ENCODE measurements around the gene ANKRD13D.

ANKRD13D gene

DNA sequence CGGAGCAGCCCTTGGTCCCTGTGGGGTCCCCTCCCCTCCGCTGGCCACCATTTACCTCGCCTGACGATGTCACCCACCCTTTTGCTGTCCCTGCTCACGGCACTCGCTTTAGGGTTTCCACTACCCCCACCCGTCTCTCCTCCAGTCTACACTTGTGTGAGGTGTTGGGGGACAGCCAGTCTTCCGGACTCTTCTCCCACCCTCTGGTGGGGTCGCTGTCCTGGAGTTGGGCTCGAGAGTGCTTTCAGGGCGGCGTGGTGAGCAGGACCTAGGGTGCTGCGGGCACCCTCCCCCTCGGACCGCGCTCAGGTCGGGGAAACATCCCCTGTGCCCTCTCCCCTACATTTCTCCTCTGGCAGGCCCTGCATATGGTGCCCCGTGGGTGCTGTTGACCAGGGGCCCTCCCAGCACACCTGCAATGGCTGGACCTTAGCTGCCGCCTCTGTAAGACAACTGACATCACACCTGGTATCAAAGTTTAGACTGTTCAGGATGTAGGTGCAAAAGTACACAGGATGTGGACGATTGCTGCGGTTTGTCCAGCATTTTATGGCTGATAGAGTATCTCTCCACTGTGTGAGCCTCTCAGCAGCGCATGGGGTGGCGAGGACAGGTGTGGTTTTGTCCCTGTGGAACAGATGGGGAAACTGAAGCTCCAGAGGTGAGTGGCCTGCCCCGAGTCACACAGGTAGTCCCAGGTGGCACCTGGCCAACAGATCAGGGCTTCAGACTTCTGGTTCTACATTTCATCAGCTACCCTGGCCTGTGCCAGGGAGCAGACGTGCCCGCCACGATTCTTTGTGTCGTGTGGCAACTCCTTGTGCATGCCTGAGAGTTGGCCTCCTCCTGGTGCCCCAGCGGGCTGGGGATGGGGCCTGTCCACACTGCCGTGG, 21.7 kb upstream of the ANKRD13D start:
- Mint-ChIP-seq H3K36me3 (ENCODE audit: low read depth) (peaks cover 52% of the 10 kb centered on the region), H3K4me3 (peak overlapping the region; percentile 97), H3K27ac (peak overlapping the region; percentile 98), H3K9me3 (no peaks in the 10 kb centered on the region), H3K27me3 (ENCODE audit: low read depth) (no peaks in the 10 kb centered on the region), H3K4me1 (ENCODE audit: low read depth) (peaks cover 70% of the 10 kb centered on the region)

DNA sequence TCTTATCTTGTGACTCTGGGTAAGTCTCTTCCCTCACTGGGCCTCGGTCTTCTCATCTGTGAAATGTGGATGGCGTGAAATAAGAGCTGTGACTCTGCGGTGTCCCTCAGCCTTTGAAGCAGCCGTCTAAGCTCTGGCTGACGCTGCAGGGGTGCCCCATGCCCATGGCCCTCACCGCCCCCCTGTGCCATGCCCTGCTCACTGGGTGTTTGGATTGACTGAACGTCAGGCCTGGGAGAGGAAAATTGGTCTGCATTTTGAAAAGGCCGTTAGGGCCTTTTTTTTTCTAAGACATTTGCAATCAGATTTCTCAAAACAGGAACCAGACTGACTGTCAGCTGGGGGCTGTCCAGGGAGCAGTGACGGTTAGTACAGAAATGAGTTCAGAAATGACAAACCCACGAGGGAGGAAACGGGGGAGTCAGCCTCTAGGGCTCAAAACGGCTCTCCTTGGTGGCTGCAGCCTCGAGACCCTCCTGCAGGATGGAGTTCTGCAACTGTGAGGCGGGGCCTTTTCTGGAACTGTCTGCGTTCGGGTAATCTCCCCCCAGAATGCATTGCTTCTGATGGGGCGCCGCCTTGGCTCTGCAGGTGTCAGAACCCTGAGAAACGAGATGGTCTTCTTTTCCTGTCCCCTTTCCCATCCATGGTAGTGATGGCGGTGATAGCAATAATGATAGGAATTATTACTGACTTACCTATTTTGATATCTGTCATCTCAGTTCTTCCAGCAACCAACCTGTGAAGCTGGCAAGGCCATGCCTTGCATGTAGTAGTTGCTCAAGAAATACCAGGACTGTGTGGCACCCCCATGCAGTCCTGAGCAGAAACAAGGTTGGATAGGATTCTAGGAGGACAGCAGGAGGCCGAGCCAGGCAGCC, 20.8 kb upstream of the ANKRD13D start:
- Mint-ChIP-seq H3K4me3 (peak overlapping the region; percentile 97), H3K4me1 (ENCODE audit: low read depth) (peaks cover 67% of the 10 kb centered on the region), H3K27me3 (ENCODE audit: low read depth) (no peaks in the 10 kb centered on the region), H3K27ac (peak overlapping the region; percentile 98), H3K9me3 (no peaks in the 10 kb centered on the region), H3K36me3 (ENCODE audit: low read depth) (peaks cover 52% of the 10 kb centered on the region)

DNA sequence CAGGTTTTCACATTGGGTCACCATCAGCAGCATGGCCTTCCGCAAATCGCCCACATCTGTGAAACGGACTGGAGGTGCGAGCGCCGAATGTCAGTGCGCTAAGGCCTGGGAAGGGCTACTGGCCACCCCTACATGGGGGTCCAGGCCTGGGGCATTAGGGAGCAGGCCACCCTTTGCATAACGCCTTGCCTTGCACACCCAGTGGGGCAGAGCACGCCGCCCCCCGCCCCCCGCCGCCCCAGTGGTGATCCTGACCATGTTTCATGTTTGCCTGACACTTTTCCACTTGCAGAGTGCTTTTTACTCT, 20.2 kb upstream of the ANKRD13D start:
- H3K4me1 Mint-ChIP-seq (ENCODE audit: low read depth) = peaks cover 64% of the 10 kb centered on the region
- no peaks in the 10 kb centered on the region for H3K9me3 Mint-ChIP-seq
- H3K36me3 Mint-ChIP-seq (ENCODE audit: low read depth) = peaks cover 52% of the 10 kb centered on the region
- H3K27me3 Mint-ChIP-seq (ENCODE audit: low read depth) = no peaks in the 10 kb centered on the region
- peak overlapping the region; percentile 97 for H3K4me3 Mint-ChIP-seq
- H3K27ac Mint-ChIP-seq = peak overlapping the region; percentile 98

DNA sequence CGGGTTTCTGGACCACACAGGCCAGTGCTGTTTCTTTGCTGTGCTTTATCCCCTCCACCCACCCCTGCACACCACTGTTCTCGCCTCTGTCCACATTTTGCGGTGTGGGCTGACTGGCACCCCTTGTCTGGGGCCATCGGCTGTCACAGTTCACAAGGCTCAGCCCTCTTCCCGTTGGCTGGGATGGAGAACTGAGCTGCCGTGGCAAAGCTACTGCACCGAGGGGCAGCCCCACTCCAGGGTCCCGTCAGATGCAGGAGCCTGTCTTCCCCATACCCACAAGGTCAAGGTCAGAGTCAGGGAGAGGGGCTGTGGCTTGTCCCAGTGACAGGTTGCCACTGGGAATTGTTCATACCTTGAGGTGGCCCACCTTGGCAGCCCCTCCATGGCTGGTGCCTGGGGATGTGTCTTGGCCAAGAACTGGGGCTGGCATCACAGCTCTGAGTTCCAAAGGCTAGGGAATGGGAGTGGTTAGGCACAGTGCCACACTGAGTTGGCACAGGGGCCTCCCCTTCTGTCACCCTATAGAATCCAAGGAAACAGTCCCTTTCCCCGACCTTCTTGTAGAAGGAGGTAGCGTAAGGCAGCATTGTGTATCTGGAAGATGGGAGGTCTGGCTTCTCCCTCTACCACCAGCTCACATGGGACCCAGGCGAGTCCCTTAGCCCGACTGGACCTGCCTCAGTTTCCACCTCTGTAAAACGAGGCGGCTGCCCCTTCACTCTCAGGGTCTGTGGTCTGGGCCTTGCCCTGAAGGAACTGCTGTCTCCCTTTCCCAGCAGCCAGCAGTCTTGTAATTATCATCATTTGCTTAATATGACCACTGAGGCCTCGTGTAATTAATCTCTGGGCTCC, 19.5 kb upstream of the ANKRD13D start:
- peaks cover 59% of the 10 kb centered on the region for H3K4me1 Mint-ChIP-seq (ENCODE audit: low read depth)
- H3K9me3 Mint-ChIP-seq = no peaks in the 10 kb centered on the region
- H3K27me3 Mint-ChIP-seq (ENCODE audit: low read depth) = no peaks in the 10 kb centered on the region
- peak overlapping the region; percentile 93 for H3K27ac Mint-ChIP-seq
- H3K36me3 Mint-ChIP-seq (ENCODE audit: low read depth) = peaks cover 52% of the 10 kb centered on the region
- H3K4me3 Mint-ChIP-seq = peak overlapping the region; percentile 97

DNA sequence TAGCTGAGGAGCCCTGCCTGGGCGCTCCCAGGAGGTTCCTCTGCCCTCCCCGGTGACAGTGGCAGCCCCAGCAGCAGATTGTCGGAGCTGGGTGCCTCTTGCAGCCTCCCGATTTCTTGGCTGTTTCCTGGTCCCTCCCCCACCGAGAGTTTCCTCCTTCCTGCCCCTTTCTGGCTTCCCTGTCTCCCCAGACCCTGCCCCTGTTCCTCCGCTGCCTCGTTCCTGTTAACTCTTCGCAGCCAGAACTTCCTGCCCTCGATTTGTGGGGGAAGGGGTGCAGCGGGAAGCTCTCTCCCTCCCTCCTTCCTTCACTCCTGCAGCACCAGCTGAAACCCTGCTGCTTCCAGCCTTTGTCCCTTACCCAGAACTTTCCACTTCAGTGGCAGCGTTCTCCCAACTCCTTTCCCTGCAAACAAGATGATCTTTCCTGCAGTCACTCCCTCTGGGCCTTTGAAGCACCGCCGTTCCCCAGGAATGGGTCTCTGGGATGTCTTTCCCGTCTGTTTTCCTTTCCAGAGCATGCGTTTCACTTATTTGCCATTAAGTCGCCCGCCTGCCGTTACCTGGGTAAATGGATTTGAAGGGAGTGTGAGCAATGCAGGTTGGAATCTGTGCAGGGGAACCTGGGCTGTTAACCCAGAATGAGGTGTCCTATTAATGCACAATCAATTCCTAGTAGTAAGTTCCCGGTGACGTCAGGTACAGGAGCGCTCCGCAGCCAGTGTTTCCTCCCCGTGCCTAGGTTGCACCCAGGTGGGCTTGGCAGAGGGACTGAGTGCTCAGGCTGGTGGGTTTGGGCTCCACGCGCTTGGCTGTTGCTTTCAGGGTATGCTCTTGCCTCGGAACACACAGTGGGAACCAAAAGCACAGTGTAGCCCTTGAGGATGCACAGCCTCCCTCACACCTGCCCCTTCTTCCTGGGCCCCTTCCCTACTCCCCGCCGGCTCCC, 18.6 kb upstream of the ANKRD13D start:
- H3K4me1 Mint-ChIP-seq (ENCODE audit: low read depth) = peaks cover 56% of the 10 kb centered on the region
- H3K9me3 Mint-ChIP-seq = no peaks in the 10 kb centered on the region
- H3K27ac Mint-ChIP-seq = peak overlapping the region; percentile 93
- no peaks in the 10 kb centered on the region for H3K27me3 Mint-ChIP-seq (ENCODE audit: low read depth)
- peaks cover 54% of the 10 kb centered on the region for H3K36me3 Mint-ChIP-seq (ENCODE audit: low read depth)
- peak overlapping the region; percentile 97 for H3K4me3 Mint-ChIP-seq

DNA sequence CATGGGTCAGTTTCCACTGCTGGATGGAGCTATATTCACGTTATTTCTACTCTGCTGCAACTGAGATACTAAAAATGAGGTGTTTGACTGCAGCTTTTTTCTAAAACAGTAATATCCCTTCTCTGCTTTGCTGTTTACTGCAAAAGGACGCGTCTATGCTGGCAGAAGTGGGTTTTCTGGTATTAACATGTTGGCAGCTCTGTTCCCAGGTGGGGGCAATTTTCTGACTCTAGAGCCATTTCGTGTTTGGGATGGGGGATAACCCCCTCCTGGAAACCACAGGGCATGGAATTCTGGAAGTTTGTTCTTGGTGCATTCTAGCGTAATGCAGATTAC, 17.9 kb upstream of the ANKRD13D start:
- Mint-ChIP-seq H3K36me3 (ENCODE audit: low read depth) (peaks cover 56% of the 10 kb centered on the region), H3K27me3 (ENCODE audit: low read depth) (no peaks in the 10 kb centered on the region), H3K4me1 (ENCODE audit: low read depth) (peaks cover 56% of the 10 kb centered on the region), H3K27ac (peak overlapping the region; percentile 93), H3K9me3 (no peaks in the 10 kb centered on the region), H3K4me3 (peak overlapping the region; percentile 97)

DNA sequence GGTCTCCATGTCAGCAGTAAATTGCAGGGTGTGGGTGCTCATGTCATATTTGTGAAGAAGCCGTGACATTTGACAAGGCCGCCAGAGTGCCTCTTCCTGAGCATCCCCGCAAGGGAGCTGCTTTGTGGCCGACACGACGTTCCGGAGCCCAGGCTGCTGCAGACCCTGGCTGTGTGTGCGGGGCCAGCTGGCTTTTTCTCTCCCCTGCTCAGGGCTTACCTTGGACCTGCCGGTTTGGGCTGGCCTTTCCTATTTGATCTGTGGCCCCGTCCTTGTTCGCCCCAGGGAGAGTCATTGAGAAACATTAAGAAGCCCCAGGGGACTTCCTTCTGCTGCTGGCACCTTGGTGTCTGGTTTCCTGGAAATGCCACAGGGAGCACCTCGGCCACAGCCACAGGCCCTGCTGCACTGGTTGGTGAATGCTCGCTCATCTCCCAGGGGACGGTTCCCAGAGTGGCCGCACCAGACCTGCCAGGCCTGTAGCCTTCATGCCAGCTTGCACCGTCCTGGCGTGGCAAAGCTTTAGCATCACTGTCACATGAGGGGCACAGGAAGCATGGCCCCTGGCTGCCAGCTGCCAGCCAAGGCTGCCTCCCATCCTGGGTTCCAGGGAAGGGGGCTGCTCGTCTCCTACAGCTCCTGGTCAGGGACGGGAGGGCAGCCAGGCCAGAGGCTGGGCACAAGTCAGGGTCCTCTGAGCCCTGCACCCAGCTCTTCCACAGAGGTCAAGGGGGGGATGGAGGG, 17.4 kb upstream of the ANKRD13D start:
- Mint-ChIP-seq H3K27ac (peak overlapping the region; percentile 93), H3K4me1 (ENCODE audit: low read depth) (peaks cover 61% of the 10 kb centered on the region), H3K9me3 (no peaks in the 10 kb centered on the region), H3K4me3 (peak overlapping the region; percentile 97), H3K36me3 (ENCODE audit: low read depth) (peaks cover 58% of the 10 kb centered on the region), H3K27me3 (ENCODE audit: low read depth) (no peaks in the 10 kb centered on the region)

DNA sequence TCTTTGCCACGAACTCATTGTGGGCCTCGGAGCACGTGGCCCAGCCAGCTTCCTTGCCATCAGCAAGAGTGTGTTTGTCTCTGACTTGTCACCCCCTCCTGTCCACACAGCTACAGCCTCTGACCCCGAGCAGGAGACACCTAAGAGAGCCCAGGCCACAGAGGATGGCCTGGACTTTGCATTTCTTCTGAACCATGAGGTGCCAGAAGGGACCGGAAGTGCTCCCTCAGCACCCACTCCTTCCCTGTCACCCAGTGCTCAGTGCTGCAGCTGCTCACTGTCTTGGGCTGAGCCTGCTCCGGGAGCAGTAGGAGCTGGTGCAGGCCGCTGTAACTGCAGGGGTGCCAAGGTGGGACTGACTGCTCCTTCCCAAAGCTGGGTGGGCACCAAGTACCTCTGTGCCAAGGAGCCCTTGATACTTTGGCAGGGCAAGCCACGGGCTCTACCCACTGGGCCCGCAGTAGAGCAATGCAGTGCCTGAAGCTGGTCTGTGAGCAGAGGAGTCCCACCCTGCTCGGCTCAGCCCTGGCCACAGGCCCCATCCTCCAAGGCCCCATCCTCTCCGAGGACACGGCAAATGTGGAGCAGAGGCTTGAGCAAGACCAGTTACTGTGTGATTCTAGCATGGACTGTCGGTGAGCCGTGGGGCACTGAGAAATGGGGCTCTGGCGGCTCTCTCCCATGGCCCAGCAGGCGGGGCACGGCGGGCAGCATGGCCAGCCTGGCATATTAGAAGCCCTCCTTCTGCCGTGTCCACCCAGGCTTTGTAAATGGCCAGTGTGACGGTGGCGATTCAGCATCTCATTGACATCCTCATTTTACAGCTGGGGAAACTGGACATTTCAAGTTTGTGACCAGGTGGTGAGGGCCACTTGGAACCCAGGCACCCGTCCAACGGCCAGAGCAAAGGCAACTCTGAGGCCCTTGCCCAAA, 16.5 kb upstream of the ANKRD13D start:
- H3K36me3 Mint-ChIP-seq (ENCODE audit: low read depth) = peaks cover 55% of the 10 kb centered on the region
- H3K4me1 Mint-ChIP-seq (ENCODE audit: low read depth) = peaks cover 66% of the 10 kb centered on the region
- H3K27ac Mint-ChIP-seq = peak overlapping the region; percentile 93
- H3K4me3 Mint-ChIP-seq = peak overlapping the region; percentile 97
- H3K9me3 Mint-ChIP-seq = no peaks in the 10 kb centered on the region
- no peaks in the 10 kb centered on the region for H3K27me3 Mint-ChIP-seq (ENCODE audit: low read depth)

DNA sequence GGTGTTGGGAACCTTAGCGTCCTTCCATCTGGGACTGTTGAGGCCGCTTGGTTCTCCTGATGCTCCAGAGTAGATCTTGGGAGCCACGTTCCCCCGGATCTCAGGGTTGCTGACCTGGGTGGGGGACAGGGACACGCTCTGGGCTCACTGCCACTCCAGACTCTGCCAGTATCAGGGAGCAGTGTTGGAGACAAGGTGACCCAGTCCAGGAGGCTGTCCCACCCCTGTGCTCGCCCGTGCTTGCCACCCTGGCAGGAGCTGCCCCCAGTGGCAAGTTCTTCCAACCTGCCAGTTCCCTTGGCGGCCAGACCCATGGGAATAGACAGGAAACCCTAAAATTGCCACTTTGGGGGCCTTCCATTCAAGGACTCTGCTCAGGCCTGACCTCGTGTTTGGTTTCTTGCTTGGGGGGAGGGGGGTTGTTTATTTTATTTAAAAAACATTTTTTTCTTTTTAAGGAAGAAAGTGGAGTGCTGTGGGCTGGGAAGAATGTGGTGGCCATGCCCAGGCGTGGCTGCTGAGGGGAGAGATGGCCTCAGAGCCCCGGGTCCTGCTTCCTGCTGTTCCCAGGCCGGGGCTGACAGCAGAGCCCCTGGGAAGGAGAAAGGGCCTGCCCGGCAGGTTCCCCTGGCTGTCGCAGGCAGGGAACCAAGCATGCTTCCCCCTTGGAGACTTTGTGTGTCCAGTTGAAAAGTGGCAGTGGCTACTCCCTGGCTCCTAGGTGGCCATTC, 15.7 kb upstream of the ANKRD13D start:
- H3K27ac Mint-ChIP-seq = peak overlapping the region; percentile 93
- H3K9me3 Mint-ChIP-seq = no peaks in the 10 kb centered on the region
- H3K27me3 Mint-ChIP-seq (ENCODE audit: low read depth) = no peaks in the 10 kb centered on the region
- H3K4me1 Mint-ChIP-seq (ENCODE audit: low read depth) = peaks cover 67% of the 10 kb centered on the region
- H3K36me3 Mint-ChIP-seq (ENCODE audit: low read depth) = peaks cover 50% of the 10 kb centered on the region
- peak overlapping the region; percentile 97 for H3K4me3 Mint-ChIP-seq

DNA sequence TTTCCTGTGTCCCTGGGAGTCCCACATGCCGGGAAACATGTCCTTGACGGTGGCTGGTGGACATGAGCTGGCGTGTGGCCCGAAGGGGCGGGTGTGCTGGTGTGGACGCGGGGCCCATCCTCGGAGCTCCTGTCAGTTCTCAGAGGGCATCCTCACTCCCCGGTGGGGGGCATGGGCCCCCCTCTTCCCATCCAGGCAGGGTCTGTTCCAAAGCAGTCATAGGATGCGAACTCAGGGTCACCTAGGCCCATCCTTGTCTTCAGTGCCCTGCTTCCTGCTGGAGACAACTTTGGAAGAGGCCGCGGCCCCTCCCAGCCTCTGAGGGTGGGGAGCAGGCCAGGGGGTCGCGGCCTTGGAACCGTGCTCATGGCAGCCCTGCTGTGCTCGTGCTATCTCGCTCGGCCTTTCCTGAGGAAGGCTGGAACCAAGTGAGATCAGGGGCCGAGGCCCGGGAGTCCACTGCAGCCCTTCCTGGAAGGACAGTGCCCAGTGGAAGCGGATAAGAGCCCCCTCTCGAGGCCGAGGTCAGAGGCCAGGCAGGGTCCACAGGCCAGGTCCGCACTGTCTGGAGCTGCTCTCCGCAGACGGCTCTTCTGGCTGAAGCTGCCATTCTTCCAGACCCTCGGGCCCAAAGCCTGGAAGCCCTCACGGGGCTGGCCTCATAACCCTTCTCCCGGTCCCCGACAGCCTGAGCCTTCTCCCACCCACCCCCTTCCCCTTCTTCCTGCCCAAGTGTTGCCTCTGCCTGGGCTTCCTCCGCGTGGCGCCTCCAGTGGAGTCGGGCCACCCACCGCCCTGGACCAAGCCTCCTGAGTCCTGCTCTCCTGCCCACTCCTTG, 14.1 kb upstream of the ANKRD13D start:
- H3K36me3 Mint-ChIP-seq (ENCODE audit: low read depth) = peaks cover 50% of the 10 kb centered on the region
- H3K27me3 Mint-ChIP-seq (ENCODE audit: low read depth) = no peaks in the 10 kb centered on the region
- peaks cover 70% of the 10 kb centered on the region for H3K4me1 Mint-ChIP-seq (ENCODE audit: low read depth)
- peak overlapping the region; percentile 65 for H3K4me3 Mint-ChIP-seq
- peak overlapping the region; percentile 90 for H3K27ac Mint-ChIP-seq
- no peaks in the 10 kb centered on the region for H3K9me3 Mint-ChIP-seq

Measured in T-helper 1 cell treated with Interleukin-12 subunit alpha and Interleukin-12 subunit beta and Interleukin-4 antibody, amounts not matched to agents 30 μg/mL and 1 μg/mL, for 36 hours (primary cell).